ENCODE measurements around the gene SDK2. TPM values are rescaled to one million over a fixed set of nuclear protein-coding genes. Genes with fewer than 3 reads are reported as not detected.

The SDK2 gene
- total and polyA plus RNA-seq, 2 of the 8 experiments (the other 6 are each of a cell fraction or from before 2014, with no cell fraction given): 3.9 to 4.1 TPM

- TF ChIP-seq CTBP2 (IDR thresholded peaks at IDR 0.05; ENCODE audit: borderline replicate concordance, insufficient read depth, insufficient read length, low read length) (no peak), E2F6 (IDR thresholded peaks at IDR 0.05) (no peak), ATF3 (IDR thresholded peaks at IDR 0.05; ENCODE audit: insufficient read depth, low read depth, low read length) (no peak), EZH2 (IDR thresholded peaks at IDR 0.05; ENCODE audit: low read depth, low read length, severe bottlenecking) (no peak), KDM1A (IDR thresholded peaks at IDR 0.05; ENCODE audit: borderline replicate concordance, low read length) (no peak), POLR2AphosphoS5 (IDR thresholded peaks at IDR 0.05; ENCODE audit: low read depth, low read length) (no peak), PHF8 (conservative IDR thresholded peaks at IDR 0.05; ENCODE audit: low read depth, low read length) (no peak), TCF12 (IDR thresholded peaks at IDR 0.05; ENCODE audit: low read depth, low read length) (no peak), CEBPB (IDR thresholded peaks at IDR 0.05; ENCODE audit: low read depth, low read length) (no peak)
Observed at GRCh38 chr17:73307130-73307529, 337.1 kb downstream of the SDK2 start (continued).
